Stimulated activated CD8-positive, alpha-beta memory T cell treated with anti-CD3 and anti-CD28 coated beads, Interleukin-15, amount 100 ng/mL, for 1 hour (primary cell): ENCODE measurements around the gene TCP1.
"Not testable (repeated sequence)": the region's sequence is repeated elsewhere in the genome, so short reads cannot be mapped to it uniquely, and the experiment has no call there.

Source experiments
- DNase-seq: peaks from one replicate; pipeline ENCODE4 v3.0.0-alpha.2; 2020; ENCODE audit warnings: low read depth

The TCP1 gene

DNA sequence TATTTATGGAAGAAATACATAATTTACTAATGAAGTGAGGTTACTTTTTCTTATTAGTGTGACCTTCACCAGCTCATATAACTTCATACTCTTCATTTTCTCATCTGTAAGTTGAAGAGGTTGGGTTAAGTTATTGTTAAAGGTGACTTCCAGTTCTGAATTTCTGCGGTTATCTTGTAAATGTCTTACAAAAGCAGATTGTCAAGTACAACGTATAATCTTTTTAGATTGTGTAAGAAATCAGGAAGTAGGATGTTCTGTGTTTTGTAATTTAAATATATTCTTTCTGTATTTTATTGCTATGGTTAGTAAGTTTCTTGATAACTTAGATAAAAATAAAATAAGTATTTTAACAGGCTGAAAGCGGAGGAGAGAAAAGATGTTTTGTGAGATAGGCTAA lies 50.1 kb downstream of the TCP1 start:
- no peak for DNase-seq

DNA sequence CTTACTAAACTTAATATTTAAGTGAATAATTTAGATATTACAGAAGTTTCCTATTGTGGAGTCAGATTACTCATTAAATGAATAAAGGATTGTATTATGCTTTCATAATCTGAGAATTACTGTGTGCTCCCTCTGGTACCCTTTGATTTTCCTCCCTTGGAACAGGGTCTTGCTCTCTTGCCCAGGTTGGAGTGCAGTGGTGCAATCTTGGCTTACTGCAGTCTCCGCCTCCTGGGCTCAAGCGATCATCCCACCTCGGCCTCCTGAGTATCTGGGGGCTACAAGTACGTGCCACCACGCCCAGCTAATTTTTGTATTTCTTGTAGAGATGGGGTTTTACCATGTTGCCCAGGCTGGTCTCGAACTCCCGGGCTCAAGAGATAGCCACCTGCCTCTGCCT lies 52.5 kb downstream of the TCP1 start:
- DNase-seq = no peak

DNA sequence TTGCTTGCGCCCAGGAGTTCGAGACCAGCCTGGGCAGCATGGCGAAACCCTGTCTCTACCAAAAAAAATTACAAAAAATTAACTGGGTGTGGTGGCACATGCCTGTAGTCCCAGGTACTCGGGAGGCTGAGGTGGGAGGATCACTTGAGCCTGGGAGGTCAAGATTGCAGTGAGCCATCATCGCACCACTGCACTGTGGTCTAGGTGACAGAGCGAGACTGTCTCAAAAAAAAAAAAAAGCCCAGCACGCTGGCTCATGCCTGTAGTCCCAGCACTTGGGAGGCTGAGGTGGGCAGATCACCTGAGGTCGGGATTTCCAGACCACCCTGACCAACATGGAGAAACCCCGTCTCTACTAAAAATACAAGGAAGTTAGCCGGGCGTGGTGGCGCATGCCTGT lies 56.0 kb downstream of the TCP1 start:
- DNase-seq = not testable (repeated sequence)

DNA sequence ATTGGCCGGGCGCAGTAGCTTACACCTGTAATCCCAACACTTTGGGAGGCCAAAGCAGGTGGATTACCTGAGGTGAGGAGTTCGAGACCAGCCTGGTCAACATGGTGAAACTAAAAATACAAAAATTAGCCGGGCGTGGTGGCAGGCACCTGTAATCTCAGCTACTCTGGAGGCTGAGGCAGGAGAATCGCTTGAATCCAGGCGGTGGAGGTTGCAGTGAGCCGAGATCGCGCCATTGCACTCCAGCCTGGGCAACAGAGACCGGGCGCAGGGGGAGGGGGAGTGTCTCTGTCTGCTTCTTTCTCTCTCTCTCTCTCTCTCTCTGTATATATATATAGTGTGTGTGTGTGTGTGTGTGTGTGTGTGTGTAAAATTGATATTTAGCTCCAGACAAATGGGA lies 56.9 kb downstream of the TCP1 start:
- DNase-seq = not testable (repeated sequence)

DNA sequence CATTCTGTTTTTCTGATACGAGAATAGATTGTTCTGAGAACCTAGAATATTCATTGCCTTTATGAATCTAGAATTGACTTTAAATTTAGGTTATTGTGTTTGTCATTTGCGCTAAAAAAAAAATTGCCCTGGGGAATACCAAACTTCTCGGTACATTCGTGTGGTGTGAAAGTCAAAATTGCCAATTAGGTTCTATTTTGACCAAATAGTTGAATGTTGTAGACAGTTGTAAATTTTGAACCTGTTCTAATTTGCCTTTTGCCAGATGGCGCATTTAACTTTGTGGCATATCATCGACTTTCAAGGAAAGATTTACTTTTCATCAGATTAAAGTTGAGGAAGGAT lies 59.1 kb downstream of the TCP1 start:
- no peak for DNase-seq

DNA sequence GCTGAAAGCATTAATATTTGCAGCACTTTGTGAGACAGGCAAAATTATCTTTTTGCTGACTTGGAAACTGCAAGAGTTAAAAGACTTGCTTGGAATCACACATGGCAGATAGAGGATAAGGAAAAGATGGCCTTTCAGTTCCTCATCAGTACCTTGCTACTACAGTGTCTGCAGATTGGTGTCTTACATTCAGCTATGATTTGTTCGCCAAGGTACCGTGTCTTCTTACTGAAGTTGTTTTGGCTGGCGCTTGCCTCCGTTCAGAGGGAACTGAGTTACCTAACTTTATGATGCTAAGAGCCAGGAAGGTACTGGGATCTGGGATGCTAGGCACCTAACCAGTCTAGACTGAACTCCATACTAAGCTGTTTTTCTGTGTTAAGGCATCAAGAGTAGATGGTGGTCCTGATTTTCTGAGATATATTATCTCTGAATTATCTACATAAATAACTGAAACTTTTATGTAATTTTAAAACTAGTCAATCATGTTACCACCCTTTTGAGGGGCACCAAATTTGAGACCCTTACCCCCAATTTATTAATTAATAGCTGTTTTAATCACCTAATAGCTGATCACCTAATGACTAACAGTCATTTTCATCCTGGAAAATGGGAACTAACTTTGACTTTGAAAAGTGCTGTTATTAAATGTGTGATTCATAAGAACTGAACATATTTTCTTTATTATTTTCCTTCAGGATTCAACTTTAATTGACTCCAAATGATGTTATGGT lies 59.6 kb downstream of the TCP1 start:
- no peak for DNase-seq

DNA sequence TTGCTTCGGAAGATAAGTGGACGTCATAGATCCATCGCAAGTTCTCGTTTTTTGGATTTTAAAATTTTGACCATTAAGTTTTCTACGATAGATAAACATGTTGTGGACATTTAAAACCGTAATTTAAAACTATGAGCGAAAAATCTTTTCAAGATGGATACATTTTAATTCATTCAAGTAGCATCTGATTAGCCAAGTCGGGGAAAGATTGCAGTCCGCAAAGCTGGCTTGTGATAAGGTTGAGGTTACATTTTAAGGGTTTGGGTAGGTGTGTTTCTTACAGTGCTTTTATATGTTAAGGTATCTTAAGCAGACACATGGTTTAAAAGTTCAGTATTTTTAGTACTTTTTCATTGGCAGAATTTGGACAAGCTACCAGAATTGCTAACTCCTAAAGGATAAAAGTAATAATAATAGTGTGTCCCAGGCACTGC lies 60.9 kb downstream of the TCP1 start:
- no peak for DNase-seq
